AG09309 (cell line): ENCODE results near the gene CDC14A.

Source experiments
- DNase-seq: peaks from one replicate; pipeline ENCODE4 v3.0.0-alpha.2; 2010; ENCODE audit warnings: low read depth
- H3K4me3 ChIP-seq: 2 replicates; pipeline ENCODE4 v1.5.1; 2011; ENCODE audit warnings: mild to moderate bottlenecking, low read depth, low read length, moderate library complexity; ENCODE audit not compliant: control insufficient read depth
- CTCF ChIP-seq: IDR thresholded peaks from 2 replicates; pipeline ENCODE4 v1.5.1; 2011; ENCODE audit warnings: mild to moderate bottlenecking, low read depth, low read length, inconsistent platforms; ENCODE audit not compliant: insufficient read depth, control insufficient read depth; ENCODE audit errors: missing control alignments

CDC14A gene

GRCh38 chr1:100526894-100527293 is 174.6 kb downstream of the CDC14A start:
- DNase-seq = no peak
- no peak for TF ChIP-seq CTCF
- H3K4me3 ChIP-seq = no peak overlapping the region

- no peak for TF ChIP-seq CTCF
- peak; percentile 38 for DNase-seq
These were observed 176.6 kb downstream of the CDC14A start for GRCh38 chr1:100528871-100529270.

DNA sequence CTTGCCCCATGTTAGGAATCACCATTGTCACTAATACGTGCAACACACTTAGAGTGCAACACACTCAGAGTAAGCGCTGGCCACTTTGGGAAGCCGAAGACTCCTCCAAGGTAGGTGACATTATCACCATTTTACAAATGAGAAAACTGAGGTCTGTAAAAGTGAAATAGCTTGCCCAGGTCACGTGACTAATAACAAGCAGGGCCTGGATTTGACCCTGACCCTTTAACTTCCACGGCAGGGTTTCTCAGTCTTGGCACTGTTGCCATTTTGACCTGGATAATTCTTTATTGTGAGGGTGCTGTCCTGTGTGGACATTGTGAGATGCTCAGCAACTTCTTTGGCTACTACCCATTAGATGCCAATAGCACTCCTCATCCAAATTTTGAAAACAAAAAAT is 177.8 kb downstream of the CDC14A start:
- DNase-seq = no peak
- no peak for TF ChIP-seq CTCF
- H3K4me3 ChIP-seq = no peak overlapping the region

More at GRCh38 chr1:100528871-100529270, 176.6 kb downstream of the CDC14A start:
- no peak overlapping the region for H3K4me3 ChIP-seq

- peak; percentile 81 for DNase-seq
- TF ChIP-seq CTCF = no peak
- H3K4me3 ChIP-seq = no peak overlapping the region
These were observed 178.7 kb downstream of the CDC14A start for GRCh38 chr1:100530880-100531487.

GRCh38 chr1:100532645-100533044 is 180.3 kb downstream of the CDC14A start:
- DNase-seq = no peak
- no peak for TF ChIP-seq CTCF
- no peak overlapping the region for H3K4me3 ChIP-seq

GRCh38 chr1:100535264-100535663 is 183.0 kb downstream of the CDC14A start:
- DNase-seq = no peak
- TF ChIP-seq CTCF = no peak
- H3K4me3 ChIP-seq = no peak overlapping the region
